HG03521 (cell line): ENCODE measurements around the gene FCHSD2.
"Not testable (repeated sequence)": the region's sequence is repeated elsewhere in the genome, so short reads cannot be mapped to it uniquely, and the experiment has no call there.

Experiments
- ATAC-seq: cut with Tn5 transposase; IDR thresholded peaks from one replicate; pipeline ENCODE4 v1.9.1; 2021; ENCODE audit warnings: mild to moderate bottlenecking, moderate library complexity; ENCODE audit not compliant: unreplicated experiment

FCHSD2 gene

GRCh38 chr11:73017024-73017751, 124.9 kb downstream of the FCHSD2 start:
- ATAC-seq: no peak

DNA sequence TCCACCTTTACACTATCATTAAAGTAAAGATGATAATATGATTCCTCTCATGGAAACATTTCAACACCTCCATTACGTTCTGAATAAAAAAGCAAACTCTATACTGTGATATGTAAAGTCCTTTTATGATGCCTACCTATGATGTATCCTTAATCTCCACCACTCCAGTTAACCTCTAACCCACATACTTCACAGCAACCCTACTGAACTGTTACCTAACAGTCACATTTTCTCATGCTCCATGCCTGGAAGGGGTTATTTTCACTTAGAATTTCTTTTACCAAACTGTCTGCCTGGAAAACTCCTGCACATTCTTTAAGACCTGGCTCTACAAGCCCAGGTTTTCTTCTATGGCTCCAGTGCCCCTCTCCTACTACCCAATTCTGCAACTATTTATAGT, 129.1 kb downstream of the FCHSD2 start:
- no peak for ATAC-seq

GRCh38 chr11:73012121-73012863, 129.8 kb downstream of the FCHSD2 start:
- no peak for ATAC-seq

- no peak for ATAC-seq
Measured at GRCh38 chr11:73011126-73011817, 130.8 kb downstream of the FCHSD2 start.

DNA sequence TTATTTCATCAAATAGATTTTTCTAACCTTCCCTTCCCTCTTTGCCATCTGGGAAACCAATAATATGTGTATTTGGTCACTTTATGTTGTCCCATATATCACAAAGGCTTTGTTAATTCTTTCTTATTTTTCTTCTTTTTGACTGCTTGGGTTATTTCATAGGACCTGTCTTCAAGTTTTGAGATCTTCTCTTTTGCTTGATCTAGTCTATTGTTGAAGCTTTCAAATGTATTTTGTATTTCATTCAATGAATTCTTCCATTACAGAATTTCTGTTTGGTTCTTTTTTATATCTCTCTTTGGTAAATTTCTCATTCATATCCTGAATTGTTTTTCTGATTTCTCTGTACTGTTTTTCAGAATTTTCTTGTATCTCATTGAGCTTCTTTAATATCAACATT, 132.1 kb downstream of the FCHSD2 start:
- ATAC-seq: no peak

DNA sequence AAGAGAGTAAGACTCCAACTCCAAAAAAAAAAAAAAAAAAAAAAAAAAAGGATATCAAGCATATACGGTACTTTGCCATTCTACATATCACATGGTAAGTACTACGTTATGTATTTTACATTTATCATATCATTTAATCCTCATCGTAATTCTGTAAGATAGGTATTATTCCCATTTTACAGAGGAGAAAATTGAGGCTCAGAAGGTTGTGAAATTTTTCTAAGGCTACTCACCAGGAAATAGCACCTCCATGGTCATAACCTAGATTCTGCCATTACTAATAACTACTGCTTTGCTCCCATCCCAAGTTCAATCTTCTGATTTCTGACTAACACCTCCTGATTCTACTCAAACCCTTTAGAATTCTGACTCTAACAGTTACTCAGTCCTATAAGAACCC, 138.0 kb downstream of the FCHSD2 start:
- ATAC-seq: no peak

- no peak for ATAC-seq
Measured at GRCh38 chr11:73003088-73003487, 139.0 kb downstream of the FCHSD2 start.

- no peak for ATAC-seq
Measured at GRCh38 chr11:73002214-73002613, 139.9 kb downstream of the FCHSD2 start.

DNA sequence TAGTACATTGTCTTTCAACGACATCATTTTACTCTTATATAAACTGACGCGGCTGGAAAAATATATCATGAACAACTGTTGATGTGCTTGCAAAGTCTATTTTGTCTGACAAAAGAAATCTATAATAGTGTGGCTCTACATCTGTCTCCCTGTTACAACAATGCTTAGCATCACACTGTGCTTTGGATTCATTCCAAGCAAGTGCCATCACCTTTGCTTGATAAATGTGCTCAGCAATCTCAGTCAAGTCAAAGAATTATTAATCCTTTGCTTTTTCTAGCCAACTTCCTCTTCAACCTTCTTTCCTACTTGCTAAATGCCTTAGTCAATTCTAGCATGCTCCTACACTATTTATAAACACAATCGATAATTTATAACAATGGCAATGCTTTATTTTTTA, 140.5 kb downstream of the FCHSD2 start:
- ATAC-seq: no peak

GRCh38 chr11:72998676-72999075, 143.4 kb downstream of the FCHSD2 start:
- no peak for ATAC-seq

DNA sequence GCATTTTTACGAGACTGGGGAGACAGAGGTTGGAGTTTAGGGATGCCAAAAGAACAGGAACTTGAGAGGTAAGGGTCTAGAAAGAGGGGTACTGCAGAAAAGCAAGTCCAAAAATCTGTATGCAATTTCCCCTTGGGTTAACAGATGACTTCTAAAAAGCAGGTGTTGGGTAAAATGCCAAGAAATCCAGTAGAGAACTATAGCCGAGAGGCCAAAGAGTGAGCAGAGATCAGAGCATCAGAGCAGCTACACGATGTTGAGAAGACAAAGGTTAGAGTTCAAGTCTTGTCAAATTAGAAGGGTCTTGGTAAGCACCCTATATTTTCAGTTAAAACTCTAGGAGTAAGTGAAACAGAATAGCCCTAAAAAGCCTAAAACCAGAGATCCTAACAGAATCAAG, 145.2 kb downstream of the FCHSD2 start:
- no peak for ATAC-seq

GRCh38 chr11:72989727-72990126, 152.4 kb downstream of the FCHSD2 start:
- no peak for ATAC-seq

DNA sequence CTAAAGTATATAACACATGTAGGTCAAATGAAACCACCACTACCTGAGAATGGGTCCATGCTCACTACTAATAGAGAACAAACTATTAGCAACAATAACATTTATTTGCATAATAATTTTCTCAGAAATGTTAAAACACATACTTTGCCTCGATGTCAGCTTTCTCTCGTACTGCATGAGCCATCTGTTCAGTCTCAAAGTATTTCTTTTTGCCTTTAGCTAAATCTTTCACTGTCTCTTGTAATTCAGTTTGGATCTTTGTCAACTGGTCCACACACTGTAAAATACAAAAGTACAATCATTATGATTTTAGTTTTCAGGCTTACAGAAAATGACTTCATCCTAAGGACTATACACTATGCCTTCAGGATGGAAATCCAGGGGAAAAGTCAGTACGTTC, 153.3 kb downstream of the FCHSD2 start:
- no peak for ATAC-seq

GRCh38 chr11:72985645-72986044, 156.5 kb downstream of the FCHSD2 start:
- ATAC-seq: no peak

DNA sequence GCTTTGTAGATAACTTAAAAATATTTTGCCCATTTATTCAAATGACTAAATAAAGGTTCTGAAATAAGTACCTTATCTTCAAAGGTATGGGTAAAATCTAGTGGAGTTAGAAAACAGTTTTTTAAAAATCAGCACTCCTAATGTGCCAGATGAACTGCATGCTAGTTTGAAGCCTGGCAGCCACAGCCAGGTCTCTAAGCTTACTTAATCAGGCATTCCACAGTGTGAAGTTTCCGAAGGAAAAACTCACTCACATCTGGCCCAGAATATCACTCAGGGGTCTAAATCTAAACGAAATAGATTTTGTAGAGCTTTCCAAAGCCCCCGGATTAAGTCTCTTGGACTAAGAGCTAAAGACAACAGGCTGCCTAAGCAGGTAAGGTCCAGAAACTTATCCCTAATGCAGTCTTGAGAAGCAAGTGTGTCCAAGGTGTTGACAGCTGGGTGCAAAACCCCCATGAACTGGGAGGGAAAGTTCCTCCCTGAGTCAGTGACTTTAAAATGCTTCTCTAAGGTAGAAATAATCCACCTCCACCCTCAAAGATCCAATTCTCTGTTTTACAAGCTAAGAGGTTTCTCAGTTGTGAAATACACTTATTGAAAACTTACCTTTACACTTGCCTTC, 157.6 kb downstream of the FCHSD2 start:
- ATAC-seq: no peak

- ATAC-seq: no peak
Measured at GRCh38 chr11:72983560-72983959, 158.6 kb downstream of the FCHSD2 start.

- ATAC-seq: no peak
Measured at GRCh38 chr11:72981971-72982685, 160.0 kb downstream of the FCHSD2 start.

- no peak for ATAC-seq
Measured at GRCh38 chr11:72981080-72981479, 161.0 kb downstream of the FCHSD2 start.

DNA sequence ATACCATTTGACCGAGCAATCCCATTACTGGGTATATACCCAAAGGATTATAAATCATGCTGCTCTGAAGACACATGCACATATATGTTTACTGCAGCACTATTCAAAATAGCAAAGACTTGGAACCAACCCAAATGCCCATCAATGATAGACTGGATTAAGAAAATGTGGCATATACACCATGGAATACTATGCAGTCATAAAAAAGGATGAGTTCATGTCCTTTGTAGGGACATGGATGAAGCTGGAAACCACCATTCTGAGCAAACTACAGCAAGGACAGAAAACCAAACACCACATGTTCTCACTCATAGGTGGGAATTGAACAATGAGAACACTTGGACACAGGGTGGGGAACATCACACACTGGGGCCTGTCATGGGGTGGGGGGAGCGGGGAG, 164.3 kb downstream of the FCHSD2 start:
- ATAC-seq: not testable (repeated sequence)

DNA sequence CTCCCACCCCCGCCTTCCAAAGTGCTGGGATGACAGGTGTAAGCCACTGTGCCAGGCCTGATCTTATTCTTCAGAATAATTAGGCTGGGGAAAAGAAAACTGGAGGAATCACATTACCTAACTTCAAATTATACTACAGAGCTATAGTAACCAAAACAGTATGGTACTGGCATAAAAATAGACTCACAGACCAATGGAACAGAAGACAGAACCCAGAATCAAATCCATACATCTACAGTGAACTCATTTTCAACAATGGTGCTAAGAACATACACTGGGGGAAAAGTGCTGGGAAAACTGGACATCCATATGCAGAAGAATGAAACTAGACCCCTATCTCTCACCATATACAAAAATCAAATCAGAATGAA, 165.6 kb downstream of the FCHSD2 start:
- not testable (repeated sequence) for ATAC-seq
